GM23248 (cell line): ENCODE data around the gene PHACTR2. TPM values are rescaled to one million over a fixed set of nuclear protein-coding genes. Genes with fewer than 3 reads are reported as not detected.

ENCODE experiments used
- DNase-seq: peaks from one replicate; pipeline ENCODE4 v3.0.0-alpha.2; 2015
- H2AFZ ChIP-seq: fragments of 200-600 bp; sonication (generic); 2 replicates; pipeline ENCODE4 v1.6.1; 2016; ENCODE audit warnings: antibody characterized with exemption
- H3F3A ChIP-seq: fragments of 200-600 bp; sonication (generic); 2 replicates; pipeline ENCODE4 v1.6.1; 2016; ENCODE audit warnings: mild to moderate bottlenecking, antibody characterized with exemption, mixed run types; ENCODE audit not compliant: insufficient read depth
- H3K27ac ChIP-seq: fragments of 200-600 bp; sonication (generic); 2 replicates; pipeline ENCODE4 v1.5.1; 2016; ENCODE audit warnings: mild to moderate bottlenecking
- H3K27me3 ChIP-seq: fragments of 200-600 bp; sonication (generic); replicated peaks from 2 replicates; pipeline ENCODE4 v1.6.1; 2016; ENCODE audit warnings: mild to moderate bottlenecking; ENCODE audit not compliant: insufficient read depth
- H3K36me3 ChIP-seq: fragments of 200-600 bp; sonication (generic); 2 replicates; pipeline ENCODE4 v1.6.1; 2016; ENCODE audit warnings: low read depth, mild to moderate bottlenecking
- H3K4me1 ChIP-seq: fragments of 200-600 bp; sonication (generic); 2 replicates; pipeline ENCODE4 v1.6.1; 2016; ENCODE audit warnings: mild to moderate bottlenecking; ENCODE audit not compliant: insufficient read depth
- H3K4me2 ChIP-seq: fragments of 200-600 bp; sonication (generic); one replicate; pipeline ENCODE4 v1.6.1; 2016; ENCODE audit warnings: mild to moderate bottlenecking; ENCODE audit not compliant: unreplicated experiment
- H3K4me3 ChIP-seq: fragments of 200-600 bp; sonication (generic); 2 replicates; pipeline ENCODE4 v1.5.1; 2016; ENCODE audit warnings: mild to moderate bottlenecking
- H3K79me2 ChIP-seq: fragments of 200-600 bp; sonication (generic); 2 replicates; pipeline ENCODE4 v1.6.1; 2016; ENCODE audit warnings: mild to moderate bottlenecking; ENCODE audit not compliant: insufficient read depth
- H3K9ac ChIP-seq: fragments of 200-600 bp; sonication (generic); 2 replicates; pipeline ENCODE4 v1.6.1; 2016; ENCODE audit warnings: mild to moderate bottlenecking
- H3K9me2 ChIP-seq: fragments of 200-600 bp; sonication (generic); 2 replicates; pipeline ENCODE4 v1.6.1; 2016; ENCODE audit warnings: mixed run types, mild to moderate bottlenecking, moderate library complexity; ENCODE audit not compliant: insufficient read depth
- H3K9me3 ChIP-seq: fragments of 200-600 bp; sonication (generic); one replicate; pipeline ENCODE4 v1.6.1; 2017; ENCODE audit warnings: low read depth
- H4K20me1 ChIP-seq: fragments of 200-600 bp; sonication (generic); 2 replicates; pipeline ENCODE4 v1.6.0; 2016; ENCODE audit not compliant: insufficient read depth
- EZH2 ChIP-seq: fragments of 200-600 bp; sonication (generic); IDR thresholded peaks from 2 replicates; pipeline ENCODE4 v1.6.1; 2018; ENCODE audit warnings: antibody characterized with exemption, mild to moderate bottlenecking; ENCODE audit not compliant: insufficient read depth, poor library complexity, severe bottlenecking
- EZH2phosphoT487 ChIP-seq: fragments of 200-600 bp; sonication (generic); IDR thresholded peaks from 2 replicates; pipeline ENCODE4 v1.6.1; 2018; ENCODE audit warnings: antibody characterized with exemption, moderate library complexity, mild to moderate bottlenecking, low read depth; ENCODE audit not compliant: insufficient read depth
- WGBS, 2 experiments: methylation state at CpG; one replicate each; pipeline ENCODE4 v1.1.6; 2015 to 2017; ENCODE audit warnings: low lambda C conversion rate in 2 of 2, low coverage in 1 of 2; ENCODE audit errors: missing lambda C conversion rate in 2 of 2; 5-methylcytosine and 5-hydroxymethylcytosine counted together
- in situ Hi-C: fragments of 300-500 bp; cut with MboI; formaldehyde crosslinking; loops from 2 replicates; pipeline ENCODE4 v1.15.0; 2020
- polyA plus RNA-seq: library from polyadenylated mRNA; unstranded; fragments of >200 nt; fragmentation: Nextera tagmentation; extraction: Ambion mirVana; gene quantifications from 2 replicates; pipeline ENCODE4 v1.2.1, GENCODE V29; 2016
- total RNA-seq: library from RNA; depleted of rRNA; stranded (reverse); fragments of >200 nt; shearing (Covaris generic); gene quantifications from 2 replicates; pipeline ENCODE4 v1.2.3, GENCODE V29; 2014

Gene PHACTR2
- total and polyA plus RNA-seq, 2 experiments from 2014 or later: 39.0 to 39.4 TPM

DNA sequence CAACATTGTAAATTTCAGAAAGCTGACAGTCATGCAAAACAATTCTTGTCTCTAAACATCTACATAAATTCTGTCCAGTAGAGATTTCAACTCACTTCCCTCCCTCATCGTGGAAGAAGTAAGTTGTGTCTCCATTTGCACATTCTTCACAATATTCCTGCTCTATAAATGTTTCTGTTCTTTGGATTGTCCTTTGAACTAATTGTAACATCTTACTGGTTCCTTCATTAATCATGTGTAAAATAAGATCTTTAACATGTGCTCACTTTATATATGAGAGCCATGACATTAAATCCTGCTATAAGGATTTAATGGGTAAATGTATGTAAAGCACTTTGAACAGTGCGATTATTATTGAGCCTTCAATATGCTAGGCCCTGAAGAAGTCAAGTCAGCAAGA lies 158.4 kb downstream of the PHACTR2 start:
- no peak overlapping the region for H3K4me3 ChIP-seq
- H3K4me2 ChIP-seq: no peak overlapping the region
- TF ChIP-seq EZH2 (no peak), EZH2phosphoT487 (no peak)
- H3K9ac ChIP-seq: no peak overlapping the region
- no peaks in the 10 kb centered on the region for H3K9me3 ChIP-seq
- no peaks in the 10 kb centered on the region for H3K4me1 ChIP-seq
- H3F3A ChIP-seq: no peaks in the 10 kb centered on the region
- 97 to 98% methylated on average over 2 of the region's 2 CpGs for WGBS, 2 experiments
- no peaks in the 10 kb centered on the region for H3K27me3 ChIP-seq
- DNase-seq: no peak
- in situ Hi-C loops: no loop called here
- no peaks in the 10 kb centered on the region for H3K79me2 ChIP-seq
- H3K36me3 ChIP-seq: no peaks in the 10 kb centered on the region
- no peak overlapping the region for H3K27ac ChIP-seq
- no peaks in the 10 kb centered on the region for H3K9me2 ChIP-seq
- H2AFZ ChIP-seq: no peak overlapping the region
- H4K20me1 ChIP-seq: no peaks in the 10 kb centered on the region

- 69 to 72% methylated on average over 5 of the region's 5 CpGs for WGBS, 2 experiments
- no peak for TF ChIP-seq EZH2
- TF ChIP-seq EZH2phosphoT487: no peak
- Histone ChIP-seq H3K27ac (no peak overlapping the region), H3K79me2 (peaks cover 3% of the 10 kb centered on the region), H3F3A (no peaks in the 10 kb centered on the region), H3K9ac (no peak overlapping the region), H3K27me3 (no peaks in the 10 kb centered on the region), H3K4me2 (no peak overlapping the region), H3K9me2 (no peaks in the 10 kb centered on the region), H4K20me1 (no peaks in the 10 kb centered on the region), H3K4me1 (0 out of 2 replicates have a peak, but pooled peaks cover 5% of the 10 kb centered on the region), H2AFZ (no peak overlapping the region), H3K9me3 (no peaks in the 10 kb centered on the region), H3K4me3 (no peak overlapping the region), H3K36me3 (no peaks in the 10 kb centered on the region)
- no peak for DNase-seq
- in situ Hi-C loops: no loop called here
Observed at GRCh38 chr6:143838395-143838794, 160.6 kb downstream of the PHACTR2 start.

DNA sequence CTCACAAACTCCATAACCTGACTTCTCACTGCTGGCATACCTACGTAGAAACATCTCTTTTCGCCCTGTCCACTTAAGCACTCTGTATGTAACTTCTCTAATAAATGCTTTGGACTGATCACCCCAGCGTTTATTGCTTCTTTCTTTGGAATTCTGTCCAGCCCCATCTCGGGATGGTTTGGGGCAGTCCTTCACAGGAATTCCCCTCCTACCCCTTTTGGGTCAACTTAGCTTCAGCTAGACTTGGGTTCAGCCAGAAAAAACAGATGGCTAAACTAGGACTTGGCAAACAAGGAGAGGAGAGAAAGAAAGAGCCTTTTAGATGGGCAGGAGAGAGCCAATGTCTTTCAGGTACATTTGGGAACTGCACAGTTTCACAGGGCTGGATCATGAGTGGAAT lies 161.4 kb downstream of the PHACTR2 start:
- Histone ChIP-seq H3K79me2 (peaks cover 11% of the 10 kb centered on the region), H3F3A (no peaks in the 10 kb centered on the region), H3K9ac (no peak overlapping the region), H3K9me3 (no peaks in the 10 kb centered on the region), H3K9me2 (no peaks in the 10 kb centered on the region), H3K27me3 (no peaks in the 10 kb centered on the region), H3K27ac (no peak overlapping the region), H3K36me3 (no peaks in the 10 kb centered on the region), H3K4me1 (0 out of 2 replicates have a peak, but pooled peaks cover 5% of the 10 kb centered on the region), H2AFZ (no peak overlapping the region), H3K4me2 (no peak overlapping the region), H3K4me3 (no peak overlapping the region), H4K20me1 (no peaks in the 10 kb centered on the region)
- in situ Hi-C loops: no loop called here
- WGBS, 2 experiments: 66 to 73% methylated on average over 4 of the region's 4 CpGs
- TF ChIP-seq EZH2phosphoT487 (no peak), EZH2 (no peak)
- no peak for DNase-seq

DNA sequence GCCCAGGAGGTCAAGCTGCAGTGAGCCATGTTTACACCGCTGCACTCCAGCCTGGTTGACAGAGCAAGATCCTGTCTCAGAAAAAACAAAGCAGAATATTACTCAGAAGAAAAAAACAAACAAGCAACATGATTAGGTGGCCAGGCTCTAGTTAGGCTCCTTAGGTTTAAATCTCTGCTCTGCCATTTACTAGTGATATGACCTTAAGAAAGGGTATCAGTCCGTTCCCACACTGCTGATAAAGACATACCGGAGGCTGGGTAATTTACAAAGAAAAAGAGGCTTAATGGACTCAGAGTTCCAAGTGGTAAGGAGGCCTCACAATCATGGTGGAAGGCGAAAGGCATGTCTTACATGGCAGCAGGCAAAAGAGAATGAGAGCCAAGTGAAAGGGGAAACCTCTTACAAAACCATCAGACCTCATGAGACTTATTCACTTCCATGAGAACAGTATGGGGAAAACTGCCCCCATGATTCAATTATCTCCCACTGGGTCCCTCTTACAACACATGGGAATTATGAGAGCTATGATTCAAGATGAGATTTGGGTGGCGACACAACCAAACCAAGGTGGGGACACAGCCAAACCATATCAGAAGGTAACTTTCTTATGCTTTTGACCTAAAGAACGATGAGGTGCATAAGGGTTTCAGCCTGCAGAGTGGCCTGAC lies 163.0 kb downstream of the PHACTR2 start:
- Histone ChIP-seq H3K27me3 (no peaks in the 10 kb centered on the region), H3K4me1 (0 out of 2 replicates have a peak, but pooled peaks cover 10% of the 10 kb centered on the region), H4K20me1 (no peaks in the 10 kb centered on the region), H3K9me2 (no peaks in the 10 kb centered on the region), H3K4me2 (no peak overlapping the region), H3K9ac (no peak overlapping the region), H3K4me3 (no peak overlapping the region), H3K9me3 (no peaks in the 10 kb centered on the region), H3K36me3 (peaks cover 9% of the 10 kb centered on the region), H3K27ac (no peak overlapping the region), H3K79me2 (peaks cover 26% of the 10 kb centered on the region), H2AFZ (no peak overlapping the region), H3F3A (no peaks in the 10 kb centered on the region)
- in situ Hi-C loops: loop anchor here (10.0 kb wide), 1 partner anchor 266 kb away; no protein-coding TSS in a partner anchor
- no peak for DNase-seq
- WGBS, 2 experiments: 74 to 78% methylated on average over 6 of the region's 6 CpGs
- TF ChIP-seq EZH2phosphoT487 (no peak), EZH2 (no peak)
